Suprapubic skin (tissue), 4 donors: ENCODE results near the gene PPP2R2C. TPM values are rescaled to one million over a fixed set of nuclear protein-coding genes. Genes with fewer than 3 reads are reported as not detected.

Experiments used
- DNase-seq, 2 donors: peaks; one replicate each; pipeline ENCODE4 v3.0.0-alpha.2; 2019; ENCODE audit warnings: low spot score in 2 of 2
- H3K27ac ChIP-seq: fragments of 200-600 bp; sonication (generic); one replicate; pipeline ENCODE4 v1.5.1; 2019
- H3K27me3 ChIP-seq: fragments of 200-600 bp; sonication (generic); one replicate; pipeline ENCODE4 v1.5.1; 2019
- H3K36me3 ChIP-seq: fragments of 200-600 bp; sonication (generic); one replicate; pipeline ENCODE4 v1.5.1; 2019
- H3K4me1 ChIP-seq: fragments of 200-600 bp; sonication (generic); one replicate; pipeline ENCODE4 v1.5.1; 2019
- H3K4me3 ChIP-seq: fragments of 200-600 bp; sonication (generic); one replicate; pipeline ENCODE4 v1.5.1; 2019; ENCODE audit warnings: mild to moderate bottlenecking
- H3K9me3 ChIP-seq: fragments of 200-600 bp; sonication (generic); one replicate; pipeline ENCODE4 v1.5.1; 2019
- EP300 ChIP-seq: sonication (generic); formaldehyde crosslinking; IDR thresholded peaks from one replicate; pipeline ENCODE4 v1.6.1; 2017; ENCODE audit warnings: antibody characterized with exemption
- POLR2A ChIP-seq, 2 donors: fragments of 450-650 bp; IDR thresholded peaks; one replicate each; pipeline ENCODE4 v1.6.1; 2017; ENCODE audit warnings: antibody characterized with exemption in 2 of 2, mild to moderate bottlenecking in 2 of 2, moderate library complexity in 2 of 2
- POLR2AphosphoS5 ChIP-seq, 3 donors: sonication (generic); formaldehyde crosslinking; IDR thresholded peaks; one replicate each; pipeline ENCODE4 v1.6.1; 2017; ENCODE audit warnings: antibody characterized with exemption in 3 of 3
- WGBS: methylation state at CpG from one replicate; pipeline ENCODE4 v1.1.5; 2018; 5-methylcytosine and 5-hydroxymethylcytosine counted together
- total RNA-seq, 4 donors: library from RNA; depleted of rRNA; stranded (reverse); fragments of >200 nt; gene quantifications; one replicate each; pipeline ENCODE4 v1.1.0, GENCODE V29; 2016
- TF ChIP-seq, protein P1 (sequence below), 2 donors: fragments of 200-600 bp in 1 of 2; fragments of 450-650 bp in 1 of 2; sonication (generic) in 1 of 2; IDR thresholded peaks; one replicate each; pipeline ENCODE4 v1.5.1; 2016 to 2019; ENCODE audit warnings: antibody characterized with exemption in 2 of 2, mild to moderate bottlenecking in 1 of 2, moderate library complexity in 1 of 2

PPP2R2C gene
- total RNA-seq, 4 donors from 2014 or later = 42.5 to 81.5 (median 61.0) TPM

DNA sequence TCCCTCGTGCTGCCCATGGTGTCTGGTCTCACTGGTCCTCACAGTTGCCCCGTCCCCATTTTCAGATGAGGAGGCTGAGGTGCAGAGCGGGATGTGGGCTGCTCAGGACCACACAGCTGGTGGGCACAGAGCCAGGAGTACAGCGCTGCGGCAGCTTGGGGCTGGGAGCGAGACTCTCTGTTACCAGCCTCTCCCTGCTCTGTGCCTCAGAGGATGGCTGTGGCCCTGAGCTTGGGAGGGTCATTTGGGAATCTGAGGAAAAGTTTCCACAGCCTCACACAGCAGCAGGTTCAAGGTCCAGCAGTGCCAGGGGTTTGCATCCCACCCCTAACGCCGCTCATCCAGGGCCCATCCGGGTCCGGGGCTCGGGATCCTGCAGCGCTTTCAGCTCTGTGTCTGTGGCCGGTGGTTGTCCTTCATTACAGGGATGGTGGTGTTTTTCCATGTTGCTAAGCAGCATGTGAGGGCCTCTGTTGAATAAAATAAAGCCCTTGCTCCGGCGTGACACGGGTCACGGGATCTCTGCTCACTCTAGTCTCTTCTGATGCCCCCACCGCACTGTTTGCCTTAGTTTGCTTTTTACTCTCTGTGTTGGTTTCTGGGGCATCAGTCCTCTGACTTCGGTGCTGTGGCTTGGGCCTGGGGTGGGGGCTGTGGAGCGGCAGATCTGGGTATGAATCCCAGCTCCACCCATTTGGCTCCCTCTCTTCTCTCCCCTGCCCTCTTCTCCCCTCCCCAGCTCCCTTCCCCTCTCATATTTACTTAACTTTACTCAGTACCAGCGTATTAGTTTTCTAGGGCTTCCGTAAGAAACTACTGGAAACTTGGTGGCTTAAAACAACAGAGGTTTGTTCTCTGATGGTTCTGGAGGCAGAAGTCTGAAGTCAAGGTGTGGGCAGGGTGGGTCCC is 196.3 kb downstream of the PPP2R2C start:
- DNase-seq = no peak
- Histone ChIP-seq H3K9me3 (no peaks in the 10 kb centered on the region), H3K4me1 (peaks cover 59% of the 10 kb centered on the region), H3K4me3 (no peak overlapping the region), H3K36me3 (peaks cover 11% of the 10 kb centered on the region), H3K27me3 (no peaks in the 10 kb centered on the region), H3K27ac (no peak overlapping the region)
- 79% methylated on average over 16 of the region's 22 CpGs for WGBS
- TF ChIP-seq POLR2AphosphoS5 (IDR thresholded peaks at IDR 0.05) = no peak
- no peak for TF ChIP-seq EP300
- TF ChIP-seq, protein P1, sequence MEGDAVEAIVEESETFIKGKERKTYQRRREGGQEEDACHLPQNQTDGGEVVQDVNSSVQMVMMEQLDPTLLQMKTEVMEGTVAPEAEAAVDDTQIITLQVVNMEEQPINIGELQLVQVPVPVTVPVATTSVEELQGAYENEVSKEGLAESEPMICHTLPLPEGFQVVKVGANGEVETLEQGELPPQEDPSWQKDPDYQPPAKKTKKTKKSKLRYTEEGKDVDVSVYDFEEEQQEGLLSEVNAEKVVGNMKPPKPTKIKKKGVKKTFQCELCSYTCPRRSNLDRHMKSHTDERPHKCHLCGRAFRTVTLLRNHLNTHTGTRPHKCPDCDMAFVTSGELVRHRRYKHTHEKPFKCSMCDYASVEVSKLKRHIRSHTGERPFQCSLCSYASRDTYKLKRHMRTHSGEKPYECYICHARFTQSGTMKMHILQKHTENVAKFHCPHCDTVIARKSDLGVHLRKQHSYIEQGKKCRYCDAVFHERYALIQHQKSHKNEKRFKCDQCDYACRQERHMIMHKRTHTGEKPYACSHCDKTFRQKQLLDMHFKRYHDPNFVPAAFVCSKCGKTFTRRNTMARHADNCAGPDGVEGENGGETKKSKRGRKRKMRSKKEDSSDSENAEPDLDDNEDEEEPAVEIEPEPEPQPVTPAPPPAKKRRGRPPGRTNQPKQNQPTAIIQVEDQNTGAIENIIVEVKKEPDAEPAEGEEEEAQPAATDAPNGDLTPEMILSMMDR (IDR thresholded peaks at IDR 0.05) = no peak
- TF ChIP-seq POLR2A (IDR thresholded peaks at IDR 0.05) = no peak

DNA sequence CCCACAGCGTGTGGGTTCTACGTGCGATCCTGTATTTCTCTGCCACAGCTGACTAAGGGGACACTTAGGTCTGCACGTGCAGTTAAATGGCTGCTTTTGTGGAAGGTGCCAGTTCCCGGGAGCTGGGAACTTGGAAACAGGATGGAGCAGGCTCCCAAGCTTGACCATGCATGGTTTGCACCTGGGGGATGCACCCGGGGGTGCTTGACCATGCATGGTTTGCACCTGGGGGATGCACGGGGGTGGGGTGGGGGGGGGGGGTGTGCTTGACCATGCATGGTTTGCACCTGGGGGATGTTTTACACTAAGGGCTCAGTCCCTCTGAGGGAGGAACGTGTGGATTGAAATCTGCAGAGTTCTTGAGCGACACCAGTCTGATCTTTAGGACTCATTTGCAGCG is 197.1 kb downstream of the PPP2R2C start:
- WGBS = 80% methylated on average over 5 of the region's 10 CpGs
- no peak overlapping the region for H3K27ac ChIP-seq

DNA sequence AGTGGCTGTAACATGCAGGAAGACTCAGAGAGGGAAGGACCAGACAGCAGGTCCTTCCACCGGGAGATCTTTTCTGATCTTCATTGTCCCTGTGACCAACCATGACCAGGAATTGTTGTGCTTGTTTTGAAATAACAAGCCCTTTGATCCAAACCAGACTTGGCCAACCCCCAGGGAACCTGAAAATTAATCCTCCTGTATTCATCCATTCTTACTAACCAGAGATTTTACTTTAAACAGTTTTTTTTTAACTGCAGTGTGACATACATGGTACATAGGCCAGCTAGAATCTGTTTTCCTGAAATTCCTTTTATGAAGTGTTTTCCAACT is 198.8 kb downstream of the PPP2R2C start:
- TF ChIP-seq, protein P1 (IDR thresholded peaks at IDR 0.05) = no peak
- TF ChIP-seq EP300 (no peak), POLR2A (IDR thresholded peaks at IDR 0.05) (no peak), POLR2AphosphoS5 (IDR thresholded peaks at IDR 0.05) (no peak)
- Histone ChIP-seq H3K4me3 (no peak overlapping the region), H3K4me1 (peaks cover 59% of the 10 kb centered on the region)

More for the DNA sequence above, 197.1 kb downstream of the PPP2R2C start:
- Histone ChIP-seq H3K27me3 (no peaks in the 10 kb centered on the region), H3K36me3 (peaks cover 11% of the 10 kb centered on the region), H3K4me1 (peaks cover 61% of the 10 kb centered on the region), H3K4me3 (no peak overlapping the region), H3K9me3 (no peaks in the 10 kb centered on the region)
- no peak for DNase-seq
- TF ChIP-seq POLR2A (IDR thresholded peaks at IDR 0.05) (no peak), POLR2AphosphoS5 (IDR thresholded peaks at IDR 0.05) (no peak), EP300 (no peak)
- TF ChIP-seq, protein P1 (IDR thresholded peaks at IDR 0.05) = no peak

DNA sequence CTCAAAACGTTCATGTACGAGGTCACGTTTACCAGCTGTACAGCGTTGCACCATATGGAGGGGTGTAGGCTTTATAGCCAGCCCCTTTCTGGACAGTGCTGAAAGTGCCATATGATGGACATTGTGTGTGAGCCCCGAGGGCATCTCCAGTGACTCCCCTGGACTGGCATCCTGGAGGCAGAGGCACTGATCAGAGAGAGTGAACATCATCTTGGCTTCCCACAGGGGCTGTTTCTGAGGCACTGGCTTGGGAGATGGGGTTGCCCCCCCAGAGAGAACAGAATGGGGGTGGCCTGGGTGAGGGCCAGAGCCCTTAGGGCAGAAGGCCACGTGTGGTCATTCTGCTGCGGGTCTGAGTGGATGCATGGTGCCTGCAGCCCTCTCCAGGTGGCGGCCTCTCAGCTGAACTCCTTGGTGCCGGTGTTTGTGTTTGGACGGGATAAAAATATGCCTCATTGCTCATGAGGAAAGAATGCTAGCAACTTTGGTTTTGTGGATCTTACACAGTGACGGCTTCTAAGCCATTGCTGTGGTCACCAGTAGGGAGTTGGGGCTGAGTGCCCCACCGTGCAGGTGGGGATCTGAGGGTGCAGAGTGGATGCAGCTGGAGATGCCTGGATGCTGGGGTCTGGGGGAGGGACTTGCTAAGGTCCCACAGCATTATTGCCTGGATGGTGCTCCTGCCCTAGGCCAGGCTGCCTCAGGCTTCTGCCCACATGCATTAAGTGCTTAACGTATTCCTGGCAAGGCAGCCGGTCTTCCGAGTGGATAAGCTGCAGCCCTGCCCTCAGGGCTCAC is 199.4 kb downstream of the PPP2R2C start:
- Histone ChIP-seq H3K27me3 (no peaks in the 10 kb centered on the region), H3K36me3 (peaks cover 8% of the 10 kb centered on the region), H3K27ac (no peak overlapping the region), H3K4me1 (peaks cover 55% of the 10 kb centered on the region), H3K4me3 (no peak overlapping the region), H3K9me3 (no peaks in the 10 kb centered on the region)
- no peak for TF ChIP-seq POLR2AphosphoS5 (IDR thresholded peaks at IDR 0.05)
- TF ChIP-seq, protein P1 (IDR thresholded peaks at IDR 0.05) = no peak
- TF ChIP-seq POLR2A (IDR thresholded peaks at IDR 0.05) = no peak
- no peak for TF ChIP-seq EP300
- DNase-seq = no peak
- 42% methylated on average over 13 of the region's 15 CpGs for WGBS

More for the DNA sequence above, 198.8 kb downstream of the PPP2R2C start:
- WGBS = 27% methylated on average over 1 of the region's 1 CpG
- H3K27me3 ChIP-seq = no peaks in the 10 kb centered on the region
- H3K36me3 ChIP-seq = peaks cover 11% of the 10 kb centered on the region
- DNase-seq = no peak
- H3K9me3 ChIP-seq = no peaks in the 10 kb centered on the region
- H3K27ac ChIP-seq = no peak overlapping the region
